Measurements from ENCODE around the gene AGL. TPM values are rescaled to one million over a fixed set of nuclear protein-coding genes. Genes with fewer than 3 reads are reported as not detected.

Gene AGL
- total and polyA plus RNA-seq, 2 of the 4 experiments (the other 2 are of a cell fraction): 2.4 to 7.0 TPM

GRCh38 chr1:99877568-99877967 lies 27.4 kb downstream of the AGL start:
- Histone ChIP-seq H2BK5ac (ENCODE audit: low read depth, low read length, poor library complexity, severe bottlenecking) (no peak overlapping the region), H3K23ac (ENCODE audit: low read depth, low read length) (no peak overlapping the region), H3K9ac (ENCODE audit: low read depth, low read length) (no peak overlapping the region), H2BK15ac (ENCODE audit: low read depth, low read length) (no peak overlapping the region), H3K27ac (ENCODE audit: insufficient read depth, low read length) (no peak overlapping the region), H2AK5ac (ENCODE audit: low read depth, low read length) (no peak overlapping the region), H4K20me1 (ENCODE audit: insufficient read depth, low read length) (no peaks in the 10 kb centered on the region), H3K56ac (ENCODE audit: extremely low read depth, insufficient read depth, low read length) (no peak overlapping the region), H3K4me3 (ENCODE audit: insufficient read depth, low read depth, low read length) (no peak overlapping the region), H3K9me1 (ENCODE audit: insufficient read depth, low read length) (no peaks in the 10 kb centered on the region), H2AFZ (replicated peaks; ENCODE audit: low read length, poor library complexity) (no peak overlapping the region), H2AK9ac (replicated peaks; ENCODE audit: low read depth, low read length, poor library complexity) (no peak overlapping the region), H3K4me2 (ENCODE audit: low read depth, low read length) (no peak overlapping the region), H3K36me3 (ENCODE audit: control insufficient read depth, insufficient read depth, low read length) (peaks cover 4% of the 10 kb centered on the region), H3K4ac (ENCODE audit: low read depth, low read length) (no peak overlapping the region), H2BK120ac (ENCODE audit: low read depth, low read length) (no peak overlapping the region), H3K18ac (ENCODE audit: low read depth, low read length) (no peak overlapping the region), H3K14ac (replicated peaks; ENCODE audit: low read depth, low read length) (no peak overlapping the region), H4K5ac (ENCODE audit: low read depth, low read length) (no peak overlapping the region), H4K91ac (ENCODE audit: insufficient read depth, low read depth, low read length) (no peak overlapping the region), H3K9me3 (ENCODE audit: control insufficient read depth, insufficient read depth, low read length) (no peaks in the 10 kb centered on the region), H4K8ac (ENCODE audit: low read depth in 2 of 2, low read length in 2 of 2) (no peak overlapping the region), H3K79me1 (ENCODE audit: low read depth in 1 of 2, low read length in 2 of 2) (no peaks in the 10 kb centered on the region), H3K27me3 (ENCODE audit: control insufficient read depth, insufficient read depth, low read length) (no peaks in the 10 kb centered on the region), H3K4me1 (ENCODE audit: control insufficient read depth, insufficient read depth, low read length) (no peaks in the 10 kb centered on the region), H2BK20ac (ENCODE audit: low read depth, low read length) (no peak overlapping the region)
- DNase-seq: no peak
- TF ChIP-seq NFE2L2 (IDR thresholded peaks at IDR 0.05; ENCODE audit: low read depth, low read length): no peak
- ChIA-PET CTCF (interaction anchor here (0.9 kb wide), 1 partner anchor 13 kb away, joined by 3 read pairs; no protein-coding TSS in a partner anchor), POLR2A (ENCODE audit: unreplicated experiment) (no interaction called here)
- in situ Hi-C loops (cut with MboI; ENCODE audit: low sequenced_read_pairs) (no loop called here), dilution Hi-C loops (cut with HindIII; ENCODE audit: low sequenced_read_pairs, unreplicated experiment) (no loop called here), intact Hi-C loops (cut with micrococcal nuclease) (no loop called here)
- BruUV-seq (replicated peaks): no TSS peak
- no peak for ATAC-seq (ENCODE audit: low read depth)
- no CpG with 5 or more reads among the region's 3 CpGs for WGBS, 2 experiments (ENCODE audit: extremely low coverage in 2 of 2, insufficient read length in 1 of 2)

Measured in IMR-90 (cell line).